HG03060 (cell line): Measurements from ENCODE around the gene NOBOX.
"Not testable (repeated sequence)": the region's sequence is repeated elsewhere in the genome, so short reads cannot be mapped to it uniquely, and the experiment has no call there.

Source experiments
- ATAC-seq: cut with Tn5 transposase; IDR thresholded peaks from one replicate; pipeline ENCODE4 v1.9.1; 2021; ENCODE audit warnings: low read depth, moderate number of reproducible peaks; ENCODE audit not compliant: unreplicated experiment

Gene NOBOX

DNA sequence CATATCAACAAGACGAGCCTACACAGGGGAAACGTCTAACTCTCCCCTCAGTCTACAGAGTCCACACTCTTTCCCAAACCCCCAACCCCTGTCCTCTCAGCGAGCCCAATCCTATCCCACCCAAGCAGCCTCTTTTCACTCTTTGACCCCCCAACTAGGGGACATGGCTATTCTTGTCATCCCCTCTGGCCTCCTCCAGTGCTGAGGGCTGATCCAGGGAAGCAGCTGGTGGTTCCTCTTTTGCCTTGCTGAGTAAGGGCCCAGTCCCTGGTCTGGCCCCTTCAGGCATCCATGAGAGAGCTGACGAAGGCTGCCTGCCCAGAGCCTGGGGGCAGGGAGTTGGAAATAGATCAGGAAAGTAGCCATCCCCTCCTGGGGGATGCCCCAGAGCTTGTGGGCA is 6.4 kb downstream of the NOBOX start:
- no peak for ATAC-seq

DNA sequence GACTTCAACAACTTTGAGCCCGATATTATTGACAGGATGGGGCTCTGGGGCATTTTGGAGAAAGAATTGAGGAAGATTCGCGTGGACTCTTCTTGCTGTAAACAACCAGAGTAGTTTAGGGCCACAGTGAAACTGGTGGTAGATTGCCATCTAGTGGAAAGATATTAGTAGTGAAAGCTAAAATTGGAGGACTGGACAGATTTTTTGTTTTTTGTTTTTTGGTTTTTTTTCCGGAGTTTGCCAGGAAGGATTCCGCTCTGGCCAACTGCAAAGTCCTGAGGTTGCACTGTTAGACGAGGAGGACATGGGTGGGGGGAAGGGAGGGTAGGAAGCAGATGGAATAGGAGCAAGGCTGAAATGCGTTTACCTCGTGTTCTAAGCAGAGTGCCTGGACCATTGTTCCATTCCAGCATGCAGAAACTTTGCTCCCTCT is 11.7 kb downstream of the NOBOX start:
- peak; percentile 56 for ATAC-seq

DNA sequence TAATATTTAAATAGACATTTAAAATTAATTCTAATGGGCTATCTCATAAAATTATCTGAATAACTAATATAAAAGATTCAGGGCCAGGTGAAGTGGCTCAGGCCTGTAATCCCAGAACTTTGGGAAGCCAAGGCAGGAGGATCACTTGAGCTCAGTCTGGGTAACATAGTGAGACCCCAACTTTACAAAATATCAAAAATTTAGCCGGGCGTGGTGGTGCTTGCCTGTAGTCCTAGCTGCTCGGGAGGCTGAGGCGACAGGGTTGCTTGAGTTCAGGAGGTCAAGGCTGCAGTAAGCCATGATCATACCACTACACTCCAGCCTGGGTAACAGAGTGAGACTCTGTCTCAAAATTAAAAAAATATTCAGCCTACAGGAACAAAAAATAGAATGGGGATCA is 12.5 kb downstream of the NOBOX start:
- no peak for ATAC-seq

DNA sequence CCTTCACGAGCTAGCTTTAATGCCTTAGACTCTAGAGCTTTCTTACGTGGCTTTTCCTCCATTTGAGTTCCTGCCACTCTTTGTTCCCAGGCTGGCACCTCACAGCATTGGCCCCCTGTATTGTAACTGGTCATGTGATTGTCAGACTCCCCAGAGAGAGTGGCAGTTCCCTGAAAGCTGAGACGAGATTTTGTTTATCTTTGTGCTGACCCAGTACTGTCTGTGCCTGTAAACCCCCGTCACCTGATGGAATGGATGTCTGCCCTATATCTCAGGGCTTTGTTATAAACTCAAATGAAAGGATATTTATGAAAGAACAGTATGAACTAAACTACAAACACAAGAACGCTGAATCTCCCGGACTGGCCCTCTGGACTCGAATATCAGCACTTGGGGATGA is 13.0 kb downstream of the NOBOX start:
- ATAC-seq = no peak

DNA sequence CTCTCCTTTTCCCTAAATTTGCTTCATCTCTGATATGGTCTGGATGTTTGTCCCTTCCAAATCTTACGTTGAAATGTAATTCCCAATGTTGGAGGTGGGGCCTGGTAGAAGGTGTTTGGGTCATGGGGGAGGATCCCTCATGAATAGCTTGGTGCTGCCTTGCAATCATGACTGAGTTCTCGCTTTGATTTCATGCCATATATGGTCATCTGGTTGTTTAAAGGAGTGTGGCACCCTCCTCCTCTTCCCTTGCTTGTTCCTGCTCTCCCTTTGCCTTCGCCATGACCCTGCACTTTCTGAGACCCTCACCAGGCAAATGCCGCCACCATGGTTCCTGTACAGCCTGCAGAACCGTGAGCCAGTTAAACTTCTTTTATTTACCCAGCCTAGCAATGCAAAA is 14.5 kb downstream of the NOBOX start:
- no peak for ATAC-seq

DNA sequence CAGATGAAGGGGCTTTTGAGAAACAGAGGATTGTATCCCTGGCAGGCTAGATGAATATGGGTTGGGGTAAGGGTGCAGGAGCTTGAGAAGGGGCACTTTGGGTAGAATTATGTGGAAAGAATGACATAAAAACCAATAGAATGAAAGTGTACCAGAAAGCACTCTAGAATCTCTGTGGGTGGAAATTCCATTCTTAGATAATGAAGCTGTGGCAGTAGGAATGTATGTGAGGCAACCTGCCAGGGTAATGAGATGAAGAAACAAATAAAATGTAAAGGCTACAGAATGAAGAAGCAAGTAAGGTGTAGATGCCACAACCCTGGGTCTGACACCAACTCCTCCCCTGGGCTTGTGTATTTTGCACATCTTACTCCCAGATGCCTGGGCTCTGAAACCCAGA is 16.8 kb downstream of the NOBOX start:
- ATAC-seq = no peak

DNA sequence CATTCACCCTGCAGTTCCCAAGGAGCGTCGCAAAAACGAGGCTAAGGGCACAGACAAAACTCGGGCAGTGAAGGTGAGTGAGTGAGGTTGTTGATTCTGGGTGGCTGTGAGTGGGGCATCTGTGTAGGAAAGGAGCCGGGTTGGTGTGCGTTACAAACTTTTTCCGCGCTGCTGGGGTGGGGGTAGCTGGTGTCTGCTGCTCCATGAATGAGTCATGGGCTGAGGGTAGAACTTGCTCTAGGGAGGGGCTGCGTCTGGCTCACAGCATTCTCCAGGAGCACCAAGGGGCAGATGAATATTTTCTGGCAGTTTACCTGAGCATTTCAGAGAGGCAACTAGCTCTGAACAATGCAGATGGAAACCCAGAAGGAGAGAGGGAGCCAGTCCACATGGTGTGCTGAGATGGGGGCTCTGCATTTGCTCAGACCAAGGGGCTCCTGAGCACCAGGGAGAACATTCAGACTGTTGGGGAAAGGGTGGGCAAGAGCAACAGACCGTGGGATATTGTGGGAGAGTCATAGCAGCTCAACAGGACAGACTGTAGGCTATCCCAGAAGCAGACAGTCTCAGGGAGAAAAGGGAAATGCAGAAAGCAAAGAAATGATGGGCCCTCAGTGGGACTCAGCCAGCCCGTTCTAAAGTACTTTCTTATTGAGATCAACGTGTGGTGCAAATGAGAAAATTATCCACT is 18.8 kb downstream of the NOBOX start:
- ATAC-seq = no peak

DNA sequence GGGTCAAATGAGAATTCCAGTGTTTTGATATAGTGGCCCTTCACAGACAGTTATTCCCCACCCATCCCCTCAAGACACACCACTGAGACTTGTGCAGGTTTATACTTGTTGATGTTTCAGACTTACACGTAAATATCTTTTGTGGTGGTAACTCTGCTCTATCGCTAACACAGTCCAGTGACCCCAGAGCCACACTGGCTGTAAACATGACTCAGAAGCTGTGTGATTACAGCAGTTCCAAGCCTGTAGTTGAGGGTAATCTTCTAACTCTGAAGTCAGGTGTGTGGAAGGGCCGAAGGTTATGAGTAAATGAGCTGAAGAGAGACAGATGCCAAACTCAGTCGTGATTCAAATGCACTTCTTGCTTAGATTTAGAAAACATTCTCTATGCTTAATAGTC is 19.4 kb downstream of the NOBOX start:
- ATAC-seq = no peak

DNA sequence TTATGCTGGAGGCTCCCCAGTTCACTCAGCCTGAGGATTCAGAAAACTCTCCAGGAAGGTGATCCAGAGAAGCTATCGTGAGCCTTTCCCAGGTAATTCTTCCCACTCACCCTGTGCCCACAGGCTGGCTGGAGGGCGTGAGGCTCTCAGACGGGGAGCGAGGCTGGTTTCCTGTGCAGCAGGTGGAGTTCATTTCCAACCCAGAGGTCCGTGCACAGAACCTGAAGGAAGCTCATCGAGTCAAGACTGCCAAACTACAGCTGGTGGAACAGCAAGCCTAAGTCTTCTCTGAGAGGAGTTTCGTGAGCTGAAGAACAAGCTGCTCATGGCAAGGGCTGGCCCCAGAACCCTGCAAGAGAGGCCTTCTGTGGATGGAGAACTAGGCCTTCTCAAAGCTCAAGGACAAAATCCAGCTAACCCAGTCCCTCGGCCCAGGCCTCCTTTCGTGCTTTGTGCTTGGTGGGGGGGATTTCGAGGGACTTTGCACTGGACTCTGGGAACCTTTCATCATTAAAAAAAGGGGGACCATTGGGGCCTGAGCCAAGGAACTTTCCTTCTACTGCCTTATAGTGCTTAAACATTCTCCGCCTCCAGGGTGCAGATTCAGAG is 23.6 kb downstream of the NOBOX start:
- no peak for ATAC-seq

DNA sequence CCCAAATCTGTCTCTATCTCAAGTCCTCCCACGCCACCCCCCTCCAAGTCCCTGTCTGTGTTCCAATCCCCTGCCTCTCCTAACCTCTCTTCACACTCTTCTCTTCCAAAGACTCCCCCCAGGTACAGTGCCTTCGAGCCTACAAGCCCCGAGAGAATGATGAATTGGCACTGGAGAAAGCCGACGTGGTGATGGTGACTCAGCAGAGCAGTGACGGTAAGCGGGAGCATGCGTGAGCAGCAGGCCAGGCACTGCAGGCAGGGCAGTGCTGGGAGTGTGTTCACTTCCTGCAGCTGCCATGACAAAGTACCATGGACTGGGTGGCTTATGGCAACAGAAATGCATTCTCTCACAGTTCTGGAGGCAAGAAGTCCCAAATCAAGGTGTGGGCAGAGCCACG is 24.8 kb downstream of the NOBOX start:
- no peak for ATAC-seq

DNA sequence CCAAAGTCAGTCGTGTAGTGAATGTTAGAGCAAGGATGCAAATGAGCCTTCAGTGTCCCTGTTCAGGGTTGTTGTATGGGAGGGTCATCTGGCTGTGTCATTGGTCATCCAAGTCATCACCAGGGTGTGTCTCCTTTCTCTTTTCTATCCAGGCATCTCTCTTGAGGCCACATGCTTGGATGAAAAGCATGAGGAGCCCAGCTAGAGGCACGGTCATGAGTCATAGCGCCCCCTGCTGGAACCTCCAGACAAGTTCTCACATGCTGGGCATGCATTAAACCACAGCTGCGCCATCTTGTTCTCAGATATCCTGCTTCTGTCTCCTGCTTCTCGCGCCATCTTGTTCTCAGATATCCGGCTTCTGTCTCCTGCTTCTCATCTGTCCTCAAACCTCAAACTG is 34.3 kb downstream of the NOBOX start:
- ATAC-seq = not testable (repeated sequence)

DNA sequence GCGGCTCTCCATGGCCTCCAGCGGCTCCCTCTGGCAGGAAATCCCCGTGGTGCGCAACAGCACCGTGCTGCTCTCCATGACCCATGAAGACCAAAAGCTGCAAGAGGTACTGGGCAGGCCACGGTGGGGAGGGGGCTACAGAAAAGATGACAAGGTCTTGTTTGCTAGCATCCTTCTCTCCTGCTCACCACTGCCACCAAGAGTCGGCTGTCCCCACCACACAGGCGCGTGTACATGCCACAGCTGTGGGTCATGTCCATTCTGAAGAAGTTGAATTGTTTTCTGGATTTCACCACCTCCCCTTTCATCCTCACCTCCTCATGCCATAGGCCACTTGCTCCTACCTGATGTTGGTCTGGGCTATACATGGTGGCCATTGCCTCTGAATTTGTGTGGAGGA is 36.2 kb downstream of the NOBOX start:
- not testable (repeated sequence) for ATAC-seq

DNA sequence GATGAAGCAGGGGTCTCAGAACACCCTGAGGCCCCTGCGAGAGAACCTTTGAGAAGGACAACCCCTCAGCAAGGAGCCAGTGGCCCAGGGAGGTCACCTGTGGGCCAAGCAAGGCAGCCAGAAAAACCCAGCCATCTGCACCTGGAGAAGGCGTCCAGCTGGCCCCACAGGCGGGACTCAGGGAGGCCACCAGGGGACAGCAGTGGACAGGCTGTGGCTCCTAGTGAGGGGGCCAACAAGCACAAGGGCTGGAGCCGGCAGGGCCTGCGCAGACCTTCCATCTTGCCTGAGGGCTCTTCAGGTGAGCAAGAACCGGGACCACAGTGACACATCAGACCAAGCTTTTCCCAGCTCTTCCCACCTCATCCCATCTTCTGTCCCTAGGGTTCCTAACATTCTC is 38.0 kb downstream of the NOBOX start:
- not testable (repeated sequence) for ATAC-seq

DNA sequence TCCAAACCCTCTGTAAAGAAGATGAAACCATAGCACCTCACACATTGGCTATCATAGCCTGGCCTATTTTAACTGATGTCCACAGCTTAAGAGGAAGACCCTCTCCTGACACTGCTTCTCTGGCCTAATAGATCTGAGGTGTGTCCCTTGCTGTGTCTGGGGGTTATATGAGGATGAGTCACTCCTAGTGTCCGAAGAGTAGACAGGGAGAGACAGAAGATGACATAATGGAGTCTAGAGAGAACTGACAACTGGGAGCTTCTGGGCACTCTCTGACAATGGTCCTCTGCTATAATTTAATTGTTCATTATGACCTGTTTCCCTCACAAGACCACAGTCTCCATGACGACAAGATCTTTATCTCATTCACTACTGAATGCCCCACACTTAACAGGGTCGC is 41.4 kb downstream of the NOBOX start:
- ATAC-seq = not testable (repeated sequence)

DNA sequence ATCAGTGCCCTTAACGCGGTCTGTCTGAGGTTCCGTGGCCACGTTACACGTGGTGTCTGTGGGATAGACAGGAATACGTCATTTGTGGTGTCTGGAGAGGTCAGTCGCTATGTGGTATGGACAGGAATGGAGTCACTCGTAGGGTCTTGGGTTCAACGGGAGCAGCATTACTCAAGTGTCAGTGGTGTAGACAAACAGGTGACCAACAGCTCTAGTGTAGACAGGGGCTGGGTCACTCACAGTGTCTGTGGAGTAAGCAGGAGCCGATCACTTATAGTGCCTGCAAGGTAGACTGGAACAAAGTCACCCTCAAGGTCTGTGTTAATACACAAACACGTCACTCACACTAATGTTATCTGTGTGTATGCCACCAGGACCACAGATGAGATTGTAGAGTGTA is 46.6 kb downstream of the NOBOX start:
- not testable (repeated sequence) for ATAC-seq

DNA sequence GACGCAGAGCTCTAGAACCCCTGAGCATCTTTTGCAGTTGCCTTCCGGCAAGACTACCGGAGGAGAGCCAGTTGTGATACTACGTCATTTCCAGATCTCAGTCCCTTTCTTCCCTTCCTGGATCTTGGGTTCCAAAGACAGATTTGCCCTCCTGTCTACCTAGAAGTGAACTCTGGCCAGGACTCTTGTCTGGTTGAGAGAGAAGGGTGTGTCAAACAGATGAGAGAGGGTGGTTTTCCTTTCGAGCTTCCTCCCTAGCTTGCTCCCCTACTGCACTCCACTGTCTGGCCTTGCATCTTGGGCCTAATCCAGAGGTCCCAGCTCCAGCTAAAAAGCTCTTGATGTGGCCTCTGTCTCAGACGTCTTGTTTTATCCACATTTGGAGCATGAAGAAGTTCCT is 47.3 kb downstream of the NOBOX start:
- not testable (repeated sequence) for ATAC-seq

DNA sequence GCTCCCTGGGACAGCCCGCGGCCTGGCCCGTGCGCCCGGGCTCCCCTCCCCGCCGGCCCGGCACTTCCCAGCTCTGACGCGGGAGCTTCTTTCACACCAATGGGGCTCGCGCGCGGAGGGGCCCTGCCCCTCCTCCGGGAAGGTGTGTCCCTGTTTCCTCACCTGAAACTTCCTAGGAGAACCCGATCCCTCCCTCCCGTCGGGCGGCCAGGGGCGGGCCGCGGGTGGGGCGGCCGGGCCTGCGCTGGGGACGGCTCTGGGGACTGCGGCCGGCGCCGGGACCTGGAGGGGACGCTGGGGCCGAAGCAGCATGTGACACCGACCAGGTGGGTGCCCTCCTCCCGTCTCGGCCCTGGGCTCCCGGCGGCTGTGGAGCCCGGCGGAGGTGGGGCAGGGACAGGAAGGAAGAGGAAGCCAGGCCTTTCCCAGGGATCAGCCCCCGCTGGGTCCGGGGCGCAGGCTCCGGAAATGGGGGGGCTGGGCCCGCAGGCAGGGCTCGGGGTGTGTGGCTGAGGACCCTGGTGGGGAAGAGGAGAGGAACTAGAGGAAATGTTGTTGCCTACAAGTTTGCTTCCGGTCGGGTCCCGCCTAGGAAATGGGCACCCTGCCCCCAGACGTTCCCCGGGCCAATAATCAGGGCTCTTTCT is 48.2 kb downstream of the NOBOX start, which contains the start of gene ARHGEF5:
ARHGEF5 (plus strand) TSS at position 227 of the 647 bp plus-strand sequence. CDS start 7,268 bp downstream, outside the sequence.
- ATAC-seq = peak; percentile 31

DNA sequence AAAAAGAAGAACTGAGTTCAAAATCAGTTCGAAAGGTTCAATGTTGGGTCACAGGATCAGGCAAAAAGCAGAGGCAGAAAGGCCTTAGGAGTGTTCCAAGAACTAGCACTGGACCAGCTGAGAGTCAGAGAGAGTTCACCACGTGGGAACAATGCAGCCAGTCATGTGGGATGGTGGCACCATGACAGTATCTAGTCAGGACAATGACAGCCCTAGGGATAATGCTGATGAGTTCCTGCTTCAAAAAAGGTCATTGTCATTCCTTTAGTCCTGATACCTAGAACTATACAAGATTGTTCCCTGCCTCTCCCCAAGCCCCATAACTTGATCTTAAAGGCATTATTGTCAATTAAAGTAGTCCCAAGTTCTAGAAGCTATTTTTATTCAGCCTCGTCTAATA is 51.8 kb downstream of the NOBOX start:
- ATAC-seq = not testable (repeated sequence)

DNA sequence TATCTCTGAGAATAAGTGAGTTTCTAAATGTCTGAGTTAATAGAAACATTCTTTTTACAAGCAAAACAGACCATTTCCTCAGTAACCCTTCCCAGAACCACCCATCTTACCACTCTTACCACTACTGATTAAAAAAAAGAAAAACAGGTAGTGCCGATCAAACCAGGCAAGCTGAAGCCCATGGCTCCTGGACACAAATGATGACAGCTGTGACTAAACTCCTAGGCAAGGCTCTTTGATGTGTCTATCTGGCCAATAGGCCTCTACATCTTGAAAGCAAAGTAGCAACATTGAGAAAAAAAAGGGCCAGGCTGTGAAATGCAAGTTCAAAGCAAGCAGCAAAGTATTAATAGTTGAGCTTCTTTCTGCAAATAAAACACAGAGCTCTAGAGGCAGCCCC is 54.9 kb downstream of the NOBOX start:
- peak; percentile 24 for ATAC-seq
